NCI-H146 treated with DMSO at 0.1 percent for 48 hours (cell line): Measurements from ENCODE around the gene PARP1.

Experiments
- DNase-seq: peaks from one replicate; lab custom pipeline; 2025; ENCODE audit not compliant: unreplicated experiment; lab: John Stamatoyannopoulos, UW

Gene PARP1

GRCh38 chr1:226311376-226311775, 96.5 kb downstream of the PARP1 start:
- no peak for DNase-seq
